Measurements from ENCODE around the gene GAL3ST1. TPM values are rescaled to one million over a fixed set of nuclear protein-coding genes. Genes with fewer than 3 reads are reported as not detected.
"Not testable (repeated sequence)": the region's sequence is repeated elsewhere in the genome, so short reads cannot be mapped to it uniquely, and the experiment has no call there.

Gene GAL3ST1
- total RNA-seq, 1 experiment from 2014 or later, result 2.1 TPM

DNA sequence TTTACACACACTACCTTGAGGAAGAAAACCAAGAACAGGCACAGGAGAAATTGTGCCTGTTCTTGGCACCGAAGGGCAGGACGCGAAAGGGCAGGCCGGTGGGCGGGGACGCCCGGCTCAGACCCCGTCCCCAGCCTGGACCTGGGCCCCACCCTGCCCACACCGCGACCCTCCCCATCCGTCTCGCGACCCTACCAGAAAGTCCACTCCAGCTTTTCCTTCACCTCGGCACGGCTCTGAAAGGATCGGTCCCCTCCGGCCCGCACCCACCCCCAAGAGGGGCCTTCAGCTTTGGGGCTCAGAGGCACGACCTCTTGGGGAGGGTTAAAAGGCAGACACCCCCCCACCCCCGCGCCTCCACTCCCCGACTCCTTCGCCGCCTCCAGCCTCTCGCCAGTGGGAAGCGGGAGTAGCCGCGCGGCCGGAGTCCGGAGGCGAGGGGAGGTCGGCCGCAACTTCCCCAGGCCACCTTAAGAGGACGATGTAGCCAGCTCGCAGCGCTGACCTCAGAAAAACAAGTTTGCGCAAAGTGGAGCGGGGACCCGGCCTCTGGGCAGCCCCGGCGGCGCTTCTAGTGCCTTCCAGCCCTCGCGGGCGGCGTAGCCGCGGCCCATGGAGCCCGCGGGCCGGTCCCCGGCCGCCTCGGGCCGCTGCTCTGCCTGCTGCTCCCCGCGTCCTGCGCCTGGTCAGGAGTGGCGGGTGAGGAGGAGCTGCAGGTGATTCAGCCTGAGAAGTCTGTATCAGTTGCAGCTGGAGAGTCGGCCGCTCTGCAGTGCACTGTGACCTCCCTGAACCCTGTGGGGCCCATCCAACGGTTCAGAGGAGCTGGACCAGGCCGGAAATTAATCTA is 32.3 kb downstream of the GAL3ST1 start:
- ChIA-PET POLR2A (no interaction called here), RAD21 (ENCODE audit: low non-redundant PET in 1 of 2, low total read pairs in 2 of 2, uncharacterized antibody in 2 of 2, unreplicated experiment in 2 of 2) (no interaction called here), CTCF (no interaction called here)
- Histone ChIP-seq H2AFZ (ENCODE audit: low read depth, low read length, poor library complexity, severe bottlenecking) (no peak overlapping the region), H3K4me3 (replicated peaks in 1 of 2; ENCODE audit: low read depth in 1 of 2, low read length in 2 of 2) (no peak overlapping the region), H3K4me2 (ENCODE audit: low read length) (no peak overlapping the region), H3K27me3 (ENCODE audit: insufficient read depth, low read length) (no peaks in the 10 kb centered on the region), H3K9me2 (ENCODE audit: insufficient read depth) (no peaks in the 10 kb centered on the region), H3K27ac (ENCODE audit: low read depth, low read length) (no peak overlapping the region), H4K20me1 (ENCODE audit: insufficient read depth) (no peaks in the 10 kb centered on the region), H3K9ac (ENCODE audit: low read length) (no peak overlapping the region), H3K79me2 (ENCODE audit: insufficient read depth, low read length) (no peaks in the 10 kb centered on the region), H3K4me1 (ENCODE audit: control insufficient read depth in 1 of 2, insufficient read depth in 2 of 2, low read length in 2 of 2) (no peaks in the 10 kb centered on the region), H3K36me3 (ENCODE audit: control insufficient read depth in 1 of 2, insufficient read depth in 2 of 2, low read length in 2 of 2) (no peaks in the 10 kb centered on the region), H3K9me3 (ENCODE audit: control insufficient read depth in 1 of 2, insufficient read depth in 1 of 2, low read depth in 1 of 2, low read length in 2 of 2) (no peaks in the 10 kb centered on the region)
- DNase-seq (ENCODE audit: low read depth, low spot score), result no peak
- intact Hi-C loops (cut with micrococcal nuclease), result no loop called here
- BruUV-seq (replicated peaks), result no TSS peak
- no peak for TF ChIP-seq EGR1 (IDR thresholded peaks at IDR 0.05; ENCODE audit: low read depth)
- TF ChIP-seq JUND (IDR thresholded peaks at IDR 0.05), result no peak
- TF ChIP-seq POLR2A (IDR thresholded peaks at IDR 0.05; ENCODE audit: borderline replicate concordance, extremely low read depth, insufficient read depth, insufficient read length), result no peak
- no peak for TF ChIP-seq EZH2 (IDR thresholded peaks at IDR 0.05)
- TF ChIP-seq FOSL1 (IDR thresholded peaks at IDR 0.05; ENCODE audit: low read depth), result no peak
- TF ChIP-seq, protein P1, sequence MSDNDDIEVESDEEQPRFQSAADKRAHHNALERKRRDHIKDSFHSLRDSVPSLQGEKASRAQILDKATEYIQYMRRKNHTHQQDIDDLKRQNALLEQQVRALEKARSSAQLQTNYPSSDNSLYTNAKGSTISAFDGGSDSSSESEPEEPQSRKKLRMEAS (IDR thresholded peaks at IDR 0.05), result no peak
- no peak for TF ChIP-seq RAD21 (IDR thresholded peaks at IDR 0.05; ENCODE audit: low read depth)
- TF ChIP-seq YY1 (IDR thresholded peaks at IDR 0.05; ENCODE audit: extremely low read depth, insufficient replicate concordance, low read depth, low read length), result no peak
- TF ChIP-seq EZH2phosphoT487 (IDR thresholded peaks at IDR 0.05; ENCODE audit: borderline replicate concordance), result no peak
- no peak for TF ChIP-seq CBX3 (IDR thresholded peaks at IDR 0.05; ENCODE audit: low read depth)
- no peak for ATAC-seq

DNA sequence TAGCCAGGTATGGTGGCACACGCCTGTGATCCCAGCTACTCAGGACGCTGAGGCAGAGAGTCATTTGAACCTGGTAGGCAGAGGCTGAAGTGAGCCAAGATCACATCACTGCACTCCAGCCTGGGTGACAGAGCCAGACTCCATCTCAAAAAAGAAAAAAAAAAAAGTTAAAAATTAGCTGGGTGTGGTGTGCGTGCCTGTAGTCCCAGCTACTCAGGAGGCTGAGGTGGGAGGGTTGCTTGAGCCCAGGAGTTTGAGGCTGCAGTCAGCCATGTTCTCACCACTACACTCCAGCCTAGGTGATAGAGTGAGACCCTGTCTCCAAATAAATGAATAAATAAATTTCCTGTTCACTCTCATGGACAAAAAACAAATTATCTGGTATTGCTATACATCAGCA is 33.0 kb downstream of the GAL3ST1 start:
- H2AFZ ChIP-seq (ENCODE audit: low read depth, low read length, poor library complexity, severe bottlenecking); H3K27me3 ChIP-seq (ENCODE audit: insufficient read depth, low read length); H3K9ac ChIP-seq (ENCODE audit: low read length); H3K27ac ChIP-seq (ENCODE audit: low read depth, low read length); CTCF ChIA-PET; H3K4me2 ChIP-seq (ENCODE audit: low read length); POLR2A ChIA-PET; DNase-seq (ENCODE audit: low read depth, low spot score); H3K4me3 ChIP-seq (replicated peaks in 1 of 2; ENCODE audit: low read depth in 1 of 2, low read length in 2 of 2); ATAC-seq; H4K20me1 ChIP-seq (ENCODE audit: insufficient read depth); H3K9me3 ChIP-seq (ENCODE audit: control insufficient read depth in 1 of 2, insufficient read depth in 1 of 2, low read depth in 1 of 2, low read length in 2 of 2); H3K9me2 ChIP-seq (ENCODE audit: insufficient read depth); BruUV-seq (replicated peaks); H3K79me2 ChIP-seq (ENCODE audit: insufficient read depth, low read length); RAD21 ChIA-PET (ENCODE audit: low non-redundant PET in 1 of 2, low total read pairs in 2 of 2, uncharacterized antibody in 2 of 2, unreplicated experiment in 2 of 2); H3K36me3 ChIP-seq (ENCODE audit: control insufficient read depth in 1 of 2, insufficient read depth in 2 of 2, low read length in 2 of 2); intact Hi-C loops (cut with micrococcal nuclease); H3K4me1 ChIP-seq (ENCODE audit: control insufficient read depth in 1 of 2, insufficient read depth in 2 of 2, low read length in 2 of 2): not testable (repeated sequence)
